IPS DF 4.7 (cell line): ENCODE results near the gene SERPINB1.

ENCODE experiments used
- DNase-seq: peaks from one replicate; pipeline ENCODE4 v3.0.0-alpha.2; 2013; ENCODE audit warnings: low spot score; ENCODE audit errors: extremely low read depth

Gene SERPINB1

DNA sequence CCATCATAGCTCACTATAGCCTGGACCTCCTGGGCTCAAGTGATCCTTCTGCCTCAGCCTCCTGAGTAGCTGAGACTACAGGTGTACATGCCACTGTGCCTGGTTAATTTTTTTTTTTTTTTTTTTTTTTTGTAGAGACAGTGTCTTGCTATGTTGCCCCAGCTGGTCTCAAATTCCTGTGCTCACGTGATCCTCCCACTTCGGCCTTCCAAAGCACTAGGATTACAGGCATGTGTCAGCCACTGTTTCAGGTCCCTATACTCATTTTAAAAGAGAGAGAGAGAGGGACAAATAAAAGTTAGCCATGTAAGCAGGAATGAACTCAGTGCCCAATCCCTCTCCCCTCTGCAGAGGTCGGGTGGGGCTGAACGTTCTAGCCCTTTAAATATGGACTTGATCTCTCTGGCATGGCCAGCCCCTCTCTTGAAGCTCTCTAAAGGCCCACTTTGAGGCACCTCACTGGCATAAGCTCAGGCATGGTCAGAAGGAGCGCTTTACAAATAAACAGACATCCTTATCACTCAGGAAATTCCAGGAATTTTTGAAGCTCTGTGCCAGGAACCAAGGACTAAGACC is 9.0 kb upstream of the SERPINB1 start:
- no peak for DNase-seq

DNA sequence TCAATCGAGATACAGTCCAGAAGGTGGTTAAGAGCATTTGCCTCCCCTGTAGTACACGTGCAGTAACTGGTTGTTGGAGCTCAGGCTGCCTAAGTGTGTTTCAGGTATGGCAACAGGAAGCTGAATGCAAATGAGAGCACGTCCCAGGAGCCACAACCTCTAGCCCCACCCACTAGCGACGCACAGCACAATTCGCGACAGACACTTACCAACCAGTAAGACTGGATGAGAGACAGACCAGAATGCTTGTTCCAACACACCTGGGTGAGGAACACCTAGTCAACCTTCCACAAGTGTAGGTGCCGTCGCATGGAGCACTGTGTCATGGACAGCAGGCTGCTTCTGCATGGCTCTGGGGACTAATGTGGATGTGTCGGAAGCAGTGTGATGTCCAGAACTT is 7.2 kb upstream of the SERPINB1 start:
- DNase-seq = no peak

DNA sequence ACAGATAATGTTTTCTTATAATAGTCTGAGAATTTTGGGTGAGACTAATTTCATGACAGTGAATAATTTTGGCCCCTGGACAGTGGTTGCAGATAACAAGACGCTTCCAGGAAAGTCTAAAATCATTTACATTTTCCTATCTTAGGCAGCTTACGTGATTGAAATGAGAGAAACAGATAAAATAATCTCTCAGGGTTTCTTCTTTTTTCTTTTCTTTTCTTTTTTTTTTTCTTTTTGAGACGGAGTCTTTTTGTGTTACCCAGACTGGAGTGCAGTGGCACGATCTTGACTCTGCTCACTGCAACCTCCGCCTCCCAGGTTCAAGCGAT is 4.2 kb upstream of the SERPINB1 start:
- no peak for DNase-seq

DNA sequence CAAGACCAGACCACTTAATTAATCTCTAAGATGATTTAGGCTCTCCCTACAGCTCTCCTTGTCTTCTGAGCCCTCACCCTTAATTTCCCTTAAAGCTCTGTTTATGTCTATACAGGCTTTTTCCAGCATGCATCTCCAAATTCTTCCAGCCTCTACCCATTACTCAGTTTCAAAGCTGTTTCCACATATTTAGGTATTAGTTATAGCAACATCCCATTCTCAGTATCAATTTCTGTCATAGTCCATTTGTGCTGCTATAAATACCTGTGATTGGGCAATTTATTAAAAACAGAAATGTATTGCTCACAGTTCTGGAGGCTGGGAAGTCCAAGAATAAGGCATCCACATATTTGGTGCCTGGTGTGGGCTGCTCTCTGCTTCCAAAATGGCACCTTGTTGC is 2.3 kb upstream of the SERPINB1 start:
- DNase-seq = no peak

DNA sequence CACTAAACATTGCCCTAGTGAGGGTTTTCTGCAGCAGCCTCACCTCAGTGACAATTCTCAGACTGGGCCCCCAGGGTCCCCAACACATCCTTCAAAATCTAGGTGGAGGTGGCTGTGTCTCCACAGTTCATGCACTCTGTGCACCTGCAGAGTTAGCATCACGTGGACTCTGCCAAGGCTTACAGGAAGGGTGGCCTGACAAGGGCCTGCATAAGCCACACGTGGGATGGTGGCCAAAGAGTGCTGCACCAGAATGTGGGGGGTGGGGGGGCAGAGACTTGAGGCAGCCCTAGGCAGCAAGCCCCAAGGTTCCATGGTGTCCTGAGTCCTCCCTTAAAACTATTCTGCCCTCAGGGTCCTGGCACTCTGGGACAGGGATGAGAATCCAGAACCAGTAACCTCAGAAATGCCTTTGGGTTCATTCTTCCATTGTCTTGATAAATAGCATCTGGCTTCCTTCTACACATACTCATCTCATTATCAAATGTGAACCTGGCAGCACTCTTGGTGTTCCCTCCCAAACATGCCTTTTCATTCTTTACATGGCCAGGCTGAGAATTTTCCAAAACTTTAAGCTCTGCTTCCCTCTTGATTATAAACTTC is 1.6 kb upstream of the SERPINB1 start:
- no peak for DNase-seq

DNA sequence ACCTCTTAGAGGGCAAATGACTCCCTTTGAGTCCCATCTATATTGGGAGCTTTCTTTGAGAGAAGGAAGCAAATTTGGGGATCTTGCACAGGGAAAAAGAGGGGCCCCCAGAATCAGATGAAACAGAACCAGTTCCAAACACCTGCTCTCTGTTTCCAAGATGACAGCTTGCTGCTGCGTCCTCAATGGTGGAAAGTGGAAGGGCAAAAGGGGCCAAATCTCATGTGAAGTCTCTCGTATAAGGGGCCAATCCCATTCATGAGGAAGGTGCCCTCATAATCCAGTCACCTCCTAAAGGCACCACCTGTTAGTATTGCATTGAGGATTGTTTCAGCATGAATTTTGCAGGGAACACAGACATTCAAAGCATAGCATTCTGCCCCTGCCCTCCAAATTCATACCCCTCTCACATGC is 483 bp upstream of the SERPINB1 start:
- no peak for DNase-seq

DNA sequence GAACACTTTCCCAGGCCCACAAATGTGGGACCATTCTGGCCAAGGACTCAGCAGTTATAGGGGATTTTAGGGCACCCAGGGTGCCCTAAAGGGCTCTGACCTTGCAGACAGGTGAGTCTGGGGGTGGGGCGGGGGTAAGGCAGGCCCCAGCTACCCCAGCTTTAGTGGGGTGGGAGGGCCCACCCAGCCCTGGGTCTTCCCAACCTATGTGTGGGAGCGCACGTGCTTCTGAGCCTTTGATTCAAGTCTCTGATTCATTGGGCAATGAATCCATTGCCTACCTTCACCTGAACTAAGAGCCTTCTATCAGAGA is 958 bp downstream of the SERPINB1 start:
- DNase-seq = no peak

DNA sequence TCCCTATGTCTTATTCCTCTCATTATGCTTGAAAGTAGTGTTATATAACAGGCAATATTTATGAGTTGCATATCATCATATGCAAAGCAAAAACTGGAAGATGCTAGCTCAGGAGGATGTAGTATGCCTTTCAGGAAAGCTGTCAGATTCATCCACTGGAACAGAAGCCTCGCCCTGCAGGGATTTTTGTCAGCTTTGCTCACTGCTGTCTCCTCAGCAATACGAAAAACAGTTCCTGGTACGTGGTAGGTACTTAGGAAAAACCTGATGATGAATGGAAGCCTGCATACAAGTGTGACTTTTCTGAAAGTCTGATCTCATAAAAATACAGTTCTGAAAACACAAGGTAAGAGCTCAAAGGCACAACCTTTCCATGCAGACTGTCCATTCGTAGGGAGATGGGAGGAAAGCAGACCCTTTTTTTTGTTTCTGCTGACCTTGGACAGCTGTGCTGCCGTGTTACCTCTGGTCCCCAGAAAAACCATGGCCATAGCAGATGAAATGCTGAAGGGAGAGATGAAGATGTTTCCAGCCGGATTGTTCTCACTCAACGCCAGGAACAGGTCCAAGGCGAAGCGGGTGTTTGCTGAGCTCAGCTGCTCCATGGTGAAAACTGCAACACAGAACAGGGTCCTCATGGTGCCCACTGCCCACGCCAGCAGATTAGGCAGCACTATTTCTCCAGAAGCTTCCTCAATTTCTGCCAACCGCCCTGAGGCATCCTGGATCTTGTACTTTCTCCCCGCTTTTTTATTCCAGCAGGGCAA is 1.5 kb downstream of the SERPINB1 start:
- DNase-seq = no peak

DNA sequence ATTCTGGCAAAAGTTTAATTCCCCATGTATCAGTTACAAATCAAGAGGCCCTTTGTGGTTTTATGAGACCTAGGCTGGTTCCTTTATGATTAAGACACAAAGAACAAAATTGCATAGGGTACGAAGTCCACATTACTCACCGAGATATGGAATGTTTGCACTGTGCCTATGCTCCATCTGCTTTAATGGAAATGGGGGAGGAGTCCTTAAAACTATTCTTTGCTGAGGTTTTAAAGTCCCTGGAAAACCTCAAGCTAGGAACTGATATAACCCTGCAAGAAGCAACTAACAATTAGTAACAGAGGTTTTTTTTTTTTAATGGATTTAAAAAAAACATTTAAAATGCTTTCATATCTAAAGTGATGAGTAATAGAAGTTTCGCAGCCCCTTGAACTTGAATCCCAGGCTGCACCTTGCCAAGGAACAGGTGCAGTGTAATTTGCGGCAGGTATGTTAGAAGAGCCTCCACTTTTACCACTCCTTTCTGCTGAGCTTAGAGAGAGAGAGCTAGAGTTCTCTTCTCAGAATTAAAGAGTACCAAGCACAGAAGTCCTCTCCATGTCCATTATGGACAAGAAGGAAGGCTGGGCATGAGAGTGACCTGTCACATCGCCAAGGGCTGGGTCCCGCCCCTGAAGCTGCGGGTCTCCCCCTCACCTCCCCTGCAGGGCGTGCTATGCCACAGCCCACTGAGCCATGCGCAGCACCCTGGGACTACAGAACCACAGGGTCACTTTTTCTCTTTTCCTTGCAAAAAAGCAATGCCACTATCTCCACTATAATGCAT is 2.3 kb downstream of the SERPINB1 start:
- no peak for DNase-seq

DNA sequence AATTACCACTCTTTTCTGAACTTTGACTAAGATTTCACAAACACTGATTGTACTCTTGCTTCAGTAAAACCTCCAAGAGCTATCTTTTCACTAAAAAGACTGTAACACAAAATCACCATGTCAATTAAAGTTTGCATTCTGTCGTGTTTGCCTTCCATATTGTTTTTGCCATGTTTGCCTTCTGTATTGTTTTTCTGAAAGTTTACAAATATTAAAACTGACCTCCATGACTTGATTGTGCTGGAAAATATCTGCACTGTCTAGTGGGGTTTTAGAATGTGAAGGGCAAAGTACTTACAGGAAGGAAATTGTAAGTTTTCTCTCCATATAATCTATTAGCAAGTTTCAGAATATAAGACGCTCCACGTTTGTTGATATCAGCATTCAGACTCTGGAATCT is 3.4 kb downstream of the SERPINB1 start:
- no peak for DNase-seq

DNA sequence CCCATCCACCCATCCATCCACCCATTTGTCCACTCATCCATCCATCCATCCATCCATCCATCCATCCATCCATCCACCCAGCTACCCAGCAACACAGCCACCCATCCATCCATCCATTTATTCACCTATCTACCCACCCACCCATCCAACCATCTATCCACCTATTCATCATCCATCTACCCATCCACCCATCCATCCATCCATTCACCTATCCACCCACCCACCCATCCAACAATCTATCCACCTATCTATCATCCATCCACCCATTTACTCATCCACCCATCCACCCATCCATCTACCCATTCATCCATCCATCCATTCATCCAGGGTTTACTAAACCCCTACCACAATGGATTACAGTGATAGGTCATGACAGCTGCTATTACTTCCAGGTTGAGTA is 7.4 kb downstream of the SERPINB1 start:
- DNase-seq = no peak

DNA sequence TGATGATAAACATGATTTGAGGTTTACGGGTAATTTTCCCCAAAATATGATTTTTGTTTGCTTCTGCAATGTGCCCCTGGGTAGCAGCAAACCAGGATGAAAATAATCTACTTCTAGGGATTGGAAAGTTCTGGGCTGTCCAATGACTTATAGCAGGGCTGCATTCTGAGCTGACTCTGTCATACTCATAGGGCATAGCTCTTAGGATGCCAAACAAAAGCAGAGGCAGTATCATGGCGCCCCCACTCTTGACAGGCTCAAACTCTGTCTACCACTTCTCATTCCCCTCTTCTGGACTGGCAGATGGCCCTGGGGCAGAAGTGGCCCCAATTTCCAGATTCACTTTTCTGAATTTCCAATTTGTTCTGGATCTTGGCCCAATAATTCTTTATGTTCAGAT is 10.3 kb downstream of the SERPINB1 start:
- no peak for DNase-seq

DNA sequence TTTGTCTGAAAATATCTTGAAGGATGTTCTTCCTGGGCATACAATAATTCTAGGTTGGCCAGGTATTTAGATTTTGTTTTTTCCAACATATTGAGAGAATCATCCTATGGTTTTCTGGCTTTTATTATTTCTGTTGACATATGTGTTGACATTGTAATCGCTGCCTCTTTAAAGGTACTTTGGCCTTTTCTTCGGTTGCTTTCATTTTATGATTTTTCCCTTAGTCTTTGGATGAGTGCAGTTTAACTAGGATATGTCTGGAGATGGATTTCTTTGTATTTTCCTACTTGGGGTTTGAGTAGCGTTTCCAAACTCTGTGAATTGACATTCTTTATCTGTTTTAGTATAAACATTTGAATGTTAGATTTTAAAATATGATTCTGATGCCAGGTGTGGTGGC is 11.5 kb downstream of the SERPINB1 start:
- no peak for DNase-seq

DNA sequence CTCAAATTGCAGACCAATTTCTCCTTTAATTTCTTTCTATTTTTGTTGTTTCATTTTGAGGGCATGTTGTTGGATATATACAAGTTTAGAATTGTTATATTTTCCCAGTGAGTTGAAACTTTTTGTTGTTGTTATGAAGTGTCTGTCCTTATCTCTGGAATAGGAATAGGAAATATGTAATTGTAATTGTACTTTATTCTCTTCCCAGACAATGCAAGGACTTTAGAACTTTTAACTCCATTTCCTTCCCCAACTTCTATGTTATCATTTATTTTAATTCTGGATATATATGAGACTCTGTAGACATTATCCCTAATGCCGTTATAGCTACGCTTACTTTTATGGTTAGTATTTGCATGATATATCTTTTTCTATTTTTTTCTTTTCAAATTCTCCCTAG is 12.4 kb downstream of the SERPINB1 start:
- DNase-seq = no peak

DNA sequence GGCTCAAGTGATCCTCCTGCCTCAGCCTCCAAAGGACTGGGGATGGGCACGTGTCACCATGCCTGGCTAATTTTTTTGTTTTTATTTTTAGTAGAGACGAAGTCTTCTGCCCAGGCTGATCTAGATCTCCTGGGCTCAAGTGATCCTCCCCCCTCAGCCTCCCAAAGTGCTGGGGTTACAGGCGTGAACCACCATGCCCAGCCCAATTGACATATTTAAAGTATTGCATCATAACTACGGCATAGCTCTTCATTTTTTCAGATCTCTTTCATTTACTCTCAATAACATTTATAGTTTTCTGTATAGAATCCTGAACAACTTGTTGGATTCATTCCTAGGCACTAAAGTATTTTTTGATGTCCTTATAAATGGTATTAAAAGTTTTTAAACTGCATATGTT is 13.0 kb downstream of the SERPINB1 start:
- no peak for DNase-seq

DNA sequence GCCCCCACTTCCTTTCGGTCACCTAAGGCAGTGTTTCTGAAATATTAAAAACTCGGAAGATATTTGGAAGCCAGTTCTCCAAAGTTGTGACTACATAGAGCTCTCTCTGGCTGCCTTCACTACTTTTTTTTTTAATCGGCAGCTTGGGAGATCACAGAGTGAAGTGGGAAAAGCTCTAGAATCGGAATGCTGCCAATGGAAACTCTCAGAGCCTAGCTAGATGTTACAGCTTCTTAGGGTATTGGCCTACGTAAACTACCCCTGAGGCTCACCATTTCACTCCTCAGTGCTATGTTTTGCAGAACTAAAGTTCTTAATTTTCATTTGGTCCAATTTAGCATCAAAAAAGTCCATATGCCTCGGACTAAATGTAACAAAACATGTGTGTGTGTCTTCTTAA is 14.5 kb downstream of the SERPINB1 start:
- no peak for DNase-seq

DNA sequence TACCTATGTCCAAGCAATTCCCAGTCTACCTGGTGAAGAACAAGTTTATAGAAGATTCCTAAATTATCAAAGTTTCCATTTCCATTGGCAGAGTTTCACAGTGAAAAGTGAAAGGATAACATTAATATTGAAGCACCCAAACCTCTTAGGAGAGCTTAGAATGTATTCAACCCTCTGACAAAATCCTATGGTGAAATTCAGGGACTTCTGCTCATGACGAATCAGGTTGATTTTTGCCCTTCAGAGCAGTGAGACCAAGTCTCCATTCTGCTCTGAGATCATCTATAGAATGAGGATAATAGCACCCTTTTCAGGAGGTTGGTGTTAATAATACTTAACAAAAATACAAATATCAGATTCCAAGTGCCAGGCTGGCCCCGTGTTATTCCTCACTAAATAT is 15.5 kb downstream of the SERPINB1 start:
- DNase-seq = no peak

DNA sequence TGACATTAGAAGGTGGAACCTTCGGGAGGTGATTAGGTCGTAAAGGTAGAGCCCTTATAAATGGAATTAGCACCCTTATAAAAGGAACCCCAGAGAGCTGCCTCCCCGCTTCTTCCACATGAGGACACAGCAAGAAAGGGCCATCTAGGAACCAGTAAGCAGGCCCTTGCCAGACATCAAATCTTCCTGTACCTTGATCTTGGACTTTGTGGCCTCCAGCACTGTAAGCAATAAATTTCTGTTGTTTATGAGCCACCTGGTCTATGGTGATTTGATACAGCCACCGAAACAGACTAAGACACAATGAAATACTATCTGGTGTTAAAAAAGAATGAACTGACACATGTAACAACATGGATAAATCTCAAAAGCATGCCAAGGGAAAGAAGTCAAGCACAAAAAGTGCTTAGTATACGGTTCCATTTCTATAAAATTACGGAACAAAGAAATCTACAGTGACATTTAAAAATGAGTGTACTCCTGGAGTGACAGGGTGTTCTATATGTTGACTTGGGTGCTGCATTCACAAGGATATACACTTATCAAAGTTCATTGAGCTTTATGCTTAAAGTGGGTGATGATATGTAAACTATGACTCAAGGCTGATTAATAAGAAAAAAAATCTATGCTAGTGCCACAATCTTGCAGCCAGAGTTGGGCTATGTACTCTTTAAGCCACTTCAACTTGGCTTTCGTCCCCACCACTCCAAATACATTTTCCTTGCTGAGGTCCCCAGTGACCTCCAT is 18.4 kb downstream of the SERPINB1 start:
- no peak for DNase-seq

DNA sequence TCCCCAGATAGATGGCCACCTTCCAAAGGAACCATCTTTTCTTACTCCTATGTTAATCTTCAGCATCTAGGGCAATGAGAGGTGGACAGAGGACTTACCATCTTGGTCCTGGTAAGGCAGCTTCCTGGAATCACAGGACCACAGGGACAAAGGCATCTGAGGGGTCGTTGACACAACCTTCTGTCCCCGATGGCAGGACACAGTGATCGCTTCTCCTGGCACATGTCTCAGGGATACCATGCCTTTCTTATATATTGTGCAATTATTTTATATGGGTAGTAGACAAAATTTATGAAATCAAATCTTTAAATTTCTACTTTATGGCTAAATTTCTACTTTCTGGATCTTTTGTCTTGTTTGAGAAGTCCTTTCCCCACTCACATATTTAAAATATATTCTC is 20.1 kb downstream of the SERPINB1 start:
- no peak for DNase-seq

DNA sequence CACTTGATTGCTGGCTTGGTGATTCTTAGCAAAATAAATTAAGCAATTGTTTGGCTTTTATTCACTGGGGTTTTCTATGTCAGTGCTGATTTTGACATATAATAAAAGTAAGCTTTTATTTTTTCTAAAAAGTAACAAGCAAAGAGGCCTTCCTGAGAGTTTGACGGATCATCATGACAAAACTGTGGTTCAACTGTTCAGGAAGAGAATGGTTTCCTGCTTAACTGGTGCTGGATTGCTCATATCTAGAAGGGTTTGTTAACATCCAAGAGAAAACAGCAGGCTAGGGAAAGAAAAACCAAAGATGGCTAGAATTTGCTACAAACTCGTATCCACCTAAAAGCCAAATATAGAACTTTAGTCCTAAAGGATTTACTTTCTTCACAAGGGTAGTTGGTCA is 21.2 kb downstream of the SERPINB1 start:
- DNase-seq = no peak

DNA sequence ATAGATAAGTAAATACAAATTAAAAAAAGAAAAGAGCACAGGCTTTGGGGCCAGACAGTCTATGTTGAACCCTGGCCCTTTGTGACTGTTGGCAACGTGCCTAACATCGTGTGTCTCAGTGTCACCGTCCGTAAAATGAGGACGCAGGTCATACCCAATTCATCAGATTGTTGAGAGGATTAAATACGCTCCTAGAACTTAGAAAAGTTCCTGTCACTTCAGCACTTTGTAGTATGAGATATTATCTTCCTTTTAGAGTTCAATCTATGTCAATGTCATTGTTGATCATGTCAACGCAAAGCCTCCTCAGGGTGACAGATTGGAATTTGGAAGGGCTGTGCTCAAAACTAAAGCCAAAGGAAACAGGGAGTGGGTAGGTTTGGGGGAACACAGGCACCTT is 21.7 kb downstream of the SERPINB1 start:
- no peak for DNase-seq

DNA sequence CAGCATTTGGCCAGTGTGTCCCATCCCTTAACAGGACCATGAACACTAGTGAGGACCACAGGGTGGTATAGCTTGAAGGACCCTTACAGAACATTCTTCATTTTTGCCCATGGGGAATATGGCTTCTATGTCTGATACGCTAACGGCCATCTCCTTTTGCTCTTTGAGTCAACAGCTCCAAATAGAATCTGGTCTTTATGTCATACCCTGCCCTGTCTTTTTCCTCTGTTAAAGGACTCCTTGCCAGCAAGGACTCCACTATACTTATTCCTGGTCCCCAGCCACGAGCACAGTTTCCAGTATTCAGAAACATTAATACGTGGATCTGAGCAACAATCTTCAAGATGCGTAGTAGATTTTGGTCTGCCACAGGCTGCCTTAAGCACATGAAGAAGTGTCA is 22.5 kb downstream of the SERPINB1 start:
- DNase-seq = no peak
